ENCODE results near the gene PAPSS2.
A peak's percentile ranks its signal among the peaks of the same experiment; 100 is the strongest.

- TF ChIP-seq, protein P1, sequence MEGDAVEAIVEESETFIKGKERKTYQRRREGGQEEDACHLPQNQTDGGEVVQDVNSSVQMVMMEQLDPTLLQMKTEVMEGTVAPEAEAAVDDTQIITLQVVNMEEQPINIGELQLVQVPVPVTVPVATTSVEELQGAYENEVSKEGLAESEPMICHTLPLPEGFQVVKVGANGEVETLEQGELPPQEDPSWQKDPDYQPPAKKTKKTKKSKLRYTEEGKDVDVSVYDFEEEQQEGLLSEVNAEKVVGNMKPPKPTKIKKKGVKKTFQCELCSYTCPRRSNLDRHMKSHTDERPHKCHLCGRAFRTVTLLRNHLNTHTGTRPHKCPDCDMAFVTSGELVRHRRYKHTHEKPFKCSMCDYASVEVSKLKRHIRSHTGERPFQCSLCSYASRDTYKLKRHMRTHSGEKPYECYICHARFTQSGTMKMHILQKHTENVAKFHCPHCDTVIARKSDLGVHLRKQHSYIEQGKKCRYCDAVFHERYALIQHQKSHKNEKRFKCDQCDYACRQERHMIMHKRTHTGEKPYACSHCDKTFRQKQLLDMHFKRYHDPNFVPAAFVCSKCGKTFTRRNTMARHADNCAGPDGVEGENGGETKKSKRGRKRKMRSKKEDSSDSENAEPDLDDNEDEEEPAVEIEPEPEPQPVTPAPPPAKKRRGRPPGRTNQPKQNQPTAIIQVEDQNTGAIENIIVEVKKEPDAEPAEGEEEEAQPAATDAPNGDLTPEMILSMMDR (IDR thresholded peaks at IDR 0.05): no peak
- TF ChIP-seq POLR2AphosphoS5 (IDR thresholded peaks at IDR 0.05): peak in 1 of 4 donors; percentile 12
- TF ChIP-seq POLR2A (IDR thresholded peaks at IDR 0.05): no peak
- no peak for TF ChIP-seq EP300 (IDR thresholded peaks at IDR 0.05)
These were observed 87.2 kb downstream of the PAPSS2 start for GRCh38 chr10:87746911-87747310.

All from sigmoid colon (tissue), 4 donors.